22Rv1 (cell line): ENCODE data around the gene CD180.

ENCODE experiments used
- H3K27ac ChIP-seq: fragments of 450-650 bp; 2 replicates; pipeline ENCODE4 v1.5.1; 2017
- CTCF ChIP-seq: fragments of 450-650 bp; IDR thresholded peaks from 2 replicates; pipeline ENCODE4 v1.5.1; 2017; ENCODE audit warnings: mild to moderate bottlenecking
- ZFX ChIP-seq: fragments of 450-650 bp; IDR thresholded peaks from 2 replicates; pipeline ENCODE4 v1.6.1; 2017; ENCODE audit warnings: antibody characterized with exemption, borderline replicate concordance

CD180 gene

GRCh38 chr5:67160272-67160671 is 36.3 kb downstream of the CD180 start:
- H3K27ac ChIP-seq = no peak overlapping the region
- no peak for TF ChIP-seq CTCF
- TF ChIP-seq ZFX = no peak

DNA sequence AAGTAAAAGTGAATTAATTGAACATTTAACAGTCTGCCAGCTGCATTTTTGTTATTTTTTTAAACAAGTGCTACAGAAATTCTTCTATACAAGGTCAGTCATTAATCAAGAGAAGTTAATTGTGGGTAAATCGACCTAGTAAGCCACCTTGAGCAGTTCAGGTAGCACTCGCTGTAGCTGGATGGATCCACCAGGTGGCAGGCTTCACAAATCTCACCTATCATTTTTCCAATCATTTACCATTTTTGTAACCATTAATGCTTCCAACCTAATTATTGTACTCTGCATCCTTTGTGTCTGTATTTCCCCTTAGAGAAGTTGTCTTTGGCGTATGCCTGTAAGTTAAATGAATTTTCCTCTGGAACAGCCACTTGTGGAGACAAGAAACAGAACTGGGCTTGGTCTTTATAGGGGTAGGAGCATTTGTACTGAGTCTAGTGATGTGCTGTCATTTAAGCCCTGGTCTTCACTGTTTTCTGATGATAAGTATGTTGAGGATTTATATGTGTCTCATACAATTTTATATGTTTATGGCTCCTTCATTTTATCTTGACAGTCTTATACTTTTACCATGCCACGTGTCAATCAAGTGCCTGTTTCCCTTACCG is 39.5 kb downstream of the CD180 start:
- H3K27ac ChIP-seq = no peak overlapping the region
- peak; percentile 84 for TF ChIP-seq CTCF
- TF ChIP-seq ZFX = no peak

DNA sequence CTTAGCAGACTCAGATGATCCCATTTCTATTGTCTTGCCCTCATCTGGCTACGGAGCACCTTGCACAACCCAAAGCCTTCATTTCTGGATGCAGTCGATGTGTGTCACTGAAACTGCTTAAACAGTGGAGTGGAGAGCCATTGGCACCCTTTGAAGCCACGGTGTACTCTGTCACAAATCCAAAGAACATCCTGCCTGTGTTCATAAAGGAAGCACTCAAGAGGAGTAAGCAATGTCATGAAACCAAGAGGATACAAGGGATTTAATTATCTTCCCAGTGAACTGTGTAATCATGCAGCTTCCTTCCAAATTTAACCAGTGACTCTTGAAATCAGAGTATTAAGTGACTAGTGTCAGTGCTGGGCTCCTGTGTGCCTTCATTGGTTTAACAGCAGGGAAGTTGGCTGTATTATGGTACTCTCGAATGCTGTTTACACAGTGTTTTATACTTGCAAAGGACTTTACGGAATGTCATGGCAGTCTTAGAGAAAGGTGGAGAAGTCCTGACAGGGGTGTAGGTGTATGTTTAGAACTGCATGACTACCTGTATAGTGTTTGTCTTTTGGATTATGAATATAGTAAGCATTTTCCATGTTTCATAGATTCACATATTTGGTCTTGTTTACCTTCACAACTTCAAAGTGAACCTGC is 41.9 kb downstream of the CD180 start:
- TF ChIP-seq CTCF = no peak
- no peak for TF ChIP-seq ZFX
- no peak overlapping the region for H3K27ac ChIP-seq

DNA sequence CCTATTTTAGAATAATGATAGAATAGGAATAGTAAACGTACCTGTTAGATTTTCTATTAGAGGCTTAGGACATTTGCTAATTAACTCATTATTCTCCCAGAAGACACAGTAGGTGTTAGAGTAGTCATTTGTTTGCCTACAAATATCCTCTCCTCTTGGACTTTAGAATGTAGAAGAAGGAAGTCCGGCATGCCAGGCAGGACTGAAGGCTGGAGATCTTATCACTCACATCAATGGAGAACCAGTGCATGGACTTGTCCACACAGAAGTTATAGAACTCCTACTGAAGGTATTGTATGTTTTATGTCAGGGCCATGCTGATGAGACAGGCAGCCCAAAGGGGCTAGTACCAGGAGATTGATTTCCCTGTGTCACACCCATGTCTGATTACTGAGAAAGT is 43.3 kb downstream of the CD180 start:
- no peak overlapping the region for H3K27ac ChIP-seq
- TF ChIP-seq CTCF (no peak), ZFX (no peak)

- TF ChIP-seq ZFX (no peak), CTCF (no peak)
- H3K27ac ChIP-seq = no peak overlapping the region
These were observed 44.2 kb downstream of the CD180 start for GRCh38 chr5:67152400-67152799.

DNA sequence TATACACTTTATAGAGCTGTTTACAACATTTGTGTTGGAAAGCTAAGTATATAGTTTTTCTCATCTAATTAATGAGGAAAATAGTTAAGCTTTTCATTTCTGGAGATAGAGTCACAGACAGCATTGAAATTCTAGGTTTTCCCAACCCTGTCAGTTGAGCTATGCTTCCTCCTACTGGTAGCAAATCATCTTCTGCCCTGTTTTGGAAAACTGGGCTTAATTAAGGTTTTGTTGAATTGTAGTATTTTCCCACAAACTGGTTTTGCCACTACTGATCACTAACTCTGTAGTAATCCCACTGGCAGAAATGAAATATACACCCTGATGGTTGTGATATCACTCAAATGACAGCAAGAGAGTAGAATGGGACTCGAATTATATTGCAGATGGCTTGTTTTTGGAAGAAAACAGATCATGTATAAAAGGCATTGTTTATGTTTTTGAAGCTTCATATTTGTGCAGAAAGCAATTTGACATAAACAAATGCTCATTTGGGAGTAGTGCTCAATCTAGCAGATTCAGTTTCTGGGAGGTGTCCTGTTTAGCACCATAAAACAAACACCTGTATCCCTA is 46.6 kb downstream of the CD180 start:
- H3K27ac ChIP-seq = no peak overlapping the region
- TF ChIP-seq CTCF (no peak), ZFX (no peak)

- no peak for TF ChIP-seq CTCF
- TF ChIP-seq ZFX = no peak
- no peak overlapping the region for H3K27ac ChIP-seq
These were observed 47.3 kb downstream of the CD180 start for GRCh38 chr5:67149057-67149950.
